HEK293 (cell line): ENCODE data around the gene ENDOG.

ENCODE experiments used
- CTCF ChIA-PET: fragments of 350-600 bp; formaldehyde crosslinking; extraction: SDS; loops from one replicate; lab custom pipeline; 2021; ENCODE audit warnings: antibody characterized with exemption; lab: Yijun Ruan, JAX
- POLR2A ChIA-PET: fragments of 300-600 bp; formaldehyde crosslinking; extraction: SDS; loops from one replicate; lab custom pipeline; 2020; ENCODE audit warnings: antibody characterized with exemption, inconsistent platforms; lab: Yijun Ruan, JAX
- H3K27ac ChIP-seq: fragments of 200-500 bp; sonication (Bioruptor generic); 2 replicates; pipeline ENCODE4 v1.5.1; 2014; ENCODE audit warnings: low read depth, low read length, control low read depth, inconsistent platforms; ENCODE audit errors: extremely low read depth
- H3K36me3 ChIP-seq, 2 experiments: fragments of 200-500 bp in 1 of 2; sonication (Bioruptor generic) in 1 of 2; 1 replicate in 1 of 2; 2 replicates in 1 of 2; pipeline ENCODE4 v1.5.1; 2014 to 2017; ENCODE audit warnings: inconsistent platforms in 2 of 2, low read length in 2 of 2; ENCODE audit not compliant: control insufficient read depth in 2 of 2, insufficient read depth in 1 of 2
- H3K4me1 ChIP-seq: fragments of 200-500 bp; sonication (Bioruptor generic); 2 replicates; pipeline ENCODE4 v1.5.1; 2014; ENCODE audit warnings: mild to moderate bottlenecking, low read length, inconsistent platforms; ENCODE audit not compliant: control insufficient read depth, insufficient read depth
- H3K4me3 ChIP-seq: 2 replicates; pipeline ENCODE4 v1.5.1; 2011; ENCODE audit warnings: low read depth, mild to moderate bottlenecking, control low read depth, low read length, moderate library complexity
- H3K9me3 ChIP-seq: fragments of 200-500 bp; sonication (Bioruptor generic); 2 replicates; pipeline ENCODE4 v1.5.1; 2014; ENCODE audit warnings: low read depth, low read length, inconsistent platforms; ENCODE audit not compliant: control insufficient read depth, insufficient read depth
- SALL2 ChIP-seq: fragments of 450-650 bp; formaldehyde crosslinking; IDR thresholded peaks from 2 replicates; pipeline ENCODE4 v1.5.0; 2017; ENCODE audit warnings: missing biosample characterization, mild to moderate bottlenecking, missing genetic modification characterization, borderline replicate concordance
- TRIM28 ChIP-seq: IDR thresholded peaks from 2 replicates; pipeline ENCODE4 v1.6.1; 2011; ENCODE audit warnings: low read length, control low read depth, borderline replicate concordance
- ZIC2 ChIP-seq: fragments of 450-650 bp; formaldehyde crosslinking; IDR thresholded peaks from 2 replicates; pipeline ENCODE4 v1.5.1; 2016; ENCODE audit warnings: missing biosample characterization, missing genetic modification characterization
- ZNF155 ChIP-seq: fragments of 450-650 bp; formaldehyde crosslinking; IDR thresholded peaks from 2 replicates; pipeline ENCODE4 v1.5.1; 2016; ENCODE audit warnings: missing biosample characterization, missing genetic modification characterization
- ZNF157 ChIP-seq: fragments of 450-650 bp; formaldehyde crosslinking; IDR thresholded peaks from 2 replicates; pipeline ENCODE4 v1.5.1; 2016; ENCODE audit warnings: missing biosample characterization, missing genetic modification characterization
- ZNF16 ChIP-seq: fragments of 450-650 bp; formaldehyde crosslinking; IDR thresholded peaks from 2 replicates; pipeline ENCODE4 v1.5.1; 2016; ENCODE audit warnings: low read depth, missing biosample characterization, missing genetic modification characterization
- ZNF23 ChIP-seq: fragments of 450-650 bp; formaldehyde crosslinking; IDR thresholded peaks from 2 replicates; pipeline ENCODE4 v1.5.1; 2016; ENCODE audit warnings: missing biosample characterization, missing genetic modification characterization, borderline replicate concordance
- ZNF292 ChIP-seq: fragments of 450-650 bp; formaldehyde crosslinking; IDR thresholded peaks from 2 replicates; pipeline ENCODE4 v1.5.1; 2016; ENCODE audit warnings: low read depth, missing biosample characterization, missing genetic modification characterization, borderline replicate concordance
- ZNF48 ChIP-seq: fragments of 450-650 bp; formaldehyde crosslinking; IDR thresholded peaks from 2 replicates; pipeline ENCODE4 v1.5.1; 2016; ENCODE audit warnings: missing biosample characterization, missing genetic modification characterization
- ZNF549 ChIP-seq: fragments of 450-650 bp; IDR thresholded peaks from 2 replicates; pipeline ENCODE4 v1.5.1; 2018; ENCODE audit warnings: missing biosample characterization, missing genetic modification characterization, mild to moderate bottlenecking, inconsistent platforms, moderate library complexity
- ZNF621 ChIP-seq: fragments of 450-650 bp; formaldehyde crosslinking; IDR thresholded peaks from 2 replicates; pipeline ENCODE4 v1.5.1; 2017; ENCODE audit warnings: missing biosample characterization, missing genetic modification characterization
- ZNF629 ChIP-seq: fragments of 450-650 bp; formaldehyde crosslinking; IDR thresholded peaks from 2 replicates; pipeline ENCODE4 v1.5.1; 2017; ENCODE audit warnings: missing biosample characterization, missing genetic modification characterization
- ZXDB ChIP-seq: fragments of 450-650 bp; formaldehyde crosslinking; IDR thresholded peaks from 2 replicates; pipeline ENCODE4 v1.5.1; 2016; ENCODE audit warnings: missing biosample characterization, missing genetic modification characterization
- TF ChIP-seq, protein P1 (sequence below): fragments of 450-650 bp; IDR thresholded peaks from 2 replicates; pipeline ENCODE4 v1.5.1; 2018; ENCODE audit warnings: missing biosample characterization, missing genetic modification characterization
- TF ChIP-seq, protein P2 (sequence below): fragments of 450-650 bp; formaldehyde crosslinking; IDR thresholded peaks from 2 replicates; pipeline ENCODE4 v1.5.1; 2016; ENCODE audit warnings: missing biosample characterization, missing genetic modification characterization
- TF ChIP-seq, protein P3 (sequence below): fragments of 450-650 bp; formaldehyde crosslinking; IDR thresholded peaks from 2 replicates; pipeline ENCODE4 v1.5.1; 2017; ENCODE audit warnings: missing biosample characterization, missing genetic modification characterization
- TF ChIP-seq, protein P4 (sequence below): fragments of 450-650 bp; formaldehyde crosslinking; IDR thresholded peaks from 2 replicates; pipeline ENCODE4 v1.5.1; 2016; ENCODE audit warnings: missing biosample characterization, missing genetic modification characterization

Gene ENDOG

DNA sequence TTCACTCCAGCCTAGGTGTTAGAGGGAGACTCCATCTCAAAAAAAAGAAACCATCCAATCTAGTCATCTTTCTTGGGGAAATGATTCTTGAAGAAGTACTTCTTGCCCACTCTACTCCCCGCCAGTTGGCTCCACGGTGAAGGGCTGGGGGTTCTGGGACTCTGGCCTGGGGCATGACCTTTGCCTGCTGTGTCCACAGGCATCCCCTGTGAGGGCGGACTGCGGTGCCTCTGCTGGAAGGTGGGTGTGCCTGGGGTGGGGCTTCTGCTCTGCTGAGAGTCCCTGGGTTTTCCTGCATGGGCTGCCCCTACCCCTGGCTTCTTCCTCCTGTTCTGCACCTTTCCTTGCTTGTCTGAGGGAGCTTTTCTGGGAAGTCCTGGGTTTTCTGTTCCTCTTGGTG, 27.8 kb upstream of the ENDOG start:
- CTCF ChIA-PET = interaction anchor here (1.0 kb wide), 1 partner anchor 22 kb away, joined by 4 read pairs; no protein-coding TSS in a partner anchor
- Histone ChIP-seq H3K27ac (no peak overlapping the region), H3K9me3 (no peaks in the 10 kb centered on the region), H3K4me3 (no peak overlapping the region), H3K36me3 (peaks cover 4 to 60% of the 10 kb centered on the region in 2 experiments), H3K4me1 (no peaks in the 10 kb centered on the region)
- POLR2A ChIA-PET = interaction anchor here (0.6 kb wide), 1 partner anchor 146 kb away, joined by 3 read pairs; no protein-coding TSS in a partner anchor
- TF ChIP-seq TRIM28 (no peak), ZNF23 (no peak), ZIC2 (no peak), ZNF157 (no peak), SALL2 (tag by site-specific recombination) (no peak), ZNF549 (tag by site-specific recombination) (no peak), ZNF621 (tag by site-specific recombination) (no peak), ZNF155 (tag by site-specific recombination) (no peak)
- TF ChIP-seq, protein P1, sequence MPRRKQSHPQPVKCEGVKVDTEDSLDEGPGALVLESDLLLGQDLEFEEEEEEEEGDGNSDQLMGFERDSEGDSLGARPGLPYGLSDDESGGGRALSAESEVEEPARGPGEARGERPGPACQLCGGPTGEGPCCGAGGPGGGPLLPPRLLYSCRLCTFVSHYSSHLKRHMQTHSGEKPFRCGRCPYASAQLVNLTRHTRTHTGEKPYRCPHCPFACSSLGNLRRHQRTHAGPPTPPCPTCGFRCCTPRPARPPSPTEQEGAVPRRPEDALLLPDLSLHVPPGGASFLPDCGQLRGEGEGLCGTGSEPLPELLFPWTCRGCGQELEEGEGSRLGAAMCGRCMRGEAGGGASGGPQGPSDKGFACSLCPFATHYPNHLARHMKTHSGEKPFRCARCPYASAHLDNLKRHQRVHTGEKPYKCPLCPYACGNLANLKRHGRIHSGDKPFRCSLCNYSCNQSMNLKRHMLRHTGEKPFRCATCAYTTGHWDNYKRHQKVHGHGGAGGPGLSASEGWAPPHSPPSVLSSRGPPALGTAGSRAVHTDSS (tag by site-specific recombination) = no peak
- TF ChIP-seq, protein P2, sequence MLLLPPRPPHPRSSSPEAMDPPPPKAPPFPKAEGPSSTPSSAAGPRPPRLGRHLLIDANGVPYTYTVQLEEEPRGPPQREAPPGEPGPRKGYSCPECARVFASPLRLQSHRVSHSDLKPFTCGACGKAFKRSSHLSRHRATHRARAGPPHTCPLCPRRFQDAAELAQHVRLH = no peak
- TF ChIP-seq, protein P3, sequence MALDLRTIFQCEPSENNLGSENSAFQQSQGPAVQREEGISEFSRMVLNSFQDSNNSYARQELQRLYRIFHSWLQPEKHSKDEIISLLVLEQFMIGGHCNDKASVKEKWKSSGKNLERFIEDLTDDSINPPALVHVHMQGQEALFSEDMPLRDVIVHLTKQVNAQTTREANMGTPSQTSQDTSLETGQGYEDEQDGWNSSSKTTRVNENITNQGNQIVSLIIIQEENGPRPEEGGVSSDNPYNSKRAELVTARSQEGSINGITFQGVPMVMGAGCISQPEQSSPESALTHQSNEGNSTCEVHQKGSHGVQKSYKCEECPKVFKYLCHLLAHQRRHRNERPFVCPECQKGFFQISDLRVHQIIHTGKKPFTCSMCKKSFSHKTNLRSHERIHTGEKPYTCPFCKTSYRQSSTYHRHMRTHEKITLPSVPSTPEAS (tag by site-specific recombination) = no peak
- TF ChIP-seq, protein P4, sequence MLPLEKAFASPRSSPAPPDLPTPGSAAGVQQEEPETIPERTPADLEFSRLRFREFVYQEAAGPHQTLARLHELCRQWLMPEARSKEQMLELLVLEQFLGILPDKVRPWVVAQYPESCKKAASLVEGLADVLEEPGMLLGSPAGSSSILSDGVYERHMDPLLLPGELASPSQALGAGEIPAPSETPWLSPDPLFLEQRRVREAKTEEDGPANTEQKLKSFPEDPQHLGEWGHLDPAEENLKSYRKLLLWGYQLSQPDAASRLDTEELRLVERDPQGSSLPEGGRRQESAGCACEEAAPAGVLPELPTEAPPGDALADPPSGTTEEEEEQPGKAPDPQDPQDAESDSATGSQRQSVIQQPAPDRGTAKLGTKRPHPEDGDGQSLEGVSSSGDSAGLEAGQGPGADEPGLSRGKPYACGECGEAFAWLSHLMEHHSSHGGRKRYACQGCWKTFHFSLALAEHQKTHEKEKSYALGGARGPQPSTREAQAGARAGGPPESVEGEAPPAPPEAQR = no peak

DNA sequence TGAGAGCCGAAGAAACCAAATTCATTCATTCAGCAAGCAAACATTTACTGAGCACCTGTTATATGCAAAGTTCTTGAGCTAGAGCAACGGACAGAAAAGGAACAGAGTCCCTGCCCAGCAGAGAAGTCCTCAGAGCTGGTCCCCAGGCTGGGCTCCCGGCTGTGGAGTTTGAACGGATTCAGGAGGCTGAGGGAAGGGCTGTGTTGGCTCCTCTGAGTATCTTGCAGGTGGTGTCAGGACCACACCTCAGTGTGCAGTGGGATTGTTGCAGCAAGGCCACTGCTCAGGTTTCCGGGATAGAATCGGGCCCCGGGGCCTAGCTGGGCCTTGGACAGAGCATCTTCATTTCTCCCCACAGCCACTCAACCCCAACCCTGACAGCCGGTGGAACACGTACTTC, 26.2 kb upstream of the ENDOG start:
- Histone ChIP-seq H3K9me3 (no peaks in the 10 kb centered on the region), H3K4me3 (no peak overlapping the region), H3K36me3 (peaks cover 4 to 66% of the 10 kb centered on the region in 2 experiments), H3K4me1 (no peaks in the 10 kb centered on the region), H3K27ac (no peak overlapping the region)
- CTCF ChIA-PET = interaction anchor here (0.6 to 2.1 kb wide), 2 partner anchors 26 to 30 kb away, joined by 4 to 9 read pairs; partner anchors contain the start of gene ENDOG
- POLR2A ChIA-PET = interaction anchor here (1.1 to 2.3 kb wide), 2 partner anchors 22 to 26 kb away, joined by 4 to 9 read pairs; partner anchors contain the start of gene ENDOG
- TF ChIP-seq ZNF629 (tag by site-specific recombination) (no peak), ZNF292 (tag by site-specific recombination) (no peak), ZNF48 (tag by site-specific recombination) (no peak), ZXDB (tag by site-specific recombination) (no peak), ZNF16 (tag by site-specific recombination) (no peak)
- TF ChIP-seq, protein P2 = no peak
